Activated effector memory CD4-positive, alpha-beta T cell treated with anti-CD3 and anti-CD28 coated beads, Interleukin-2, amount 50 U/mL, for 16 hours (primary cell): Measurements from ENCODE around the gene MC2R.
"Not testable (repeated sequence)": the region's sequence is repeated elsewhere in the genome, so short reads cannot be mapped to it uniquely, and the experiment has no call there.

ENCODE experiments used
- DNase-seq: peaks from one replicate; pipeline ENCODE4 v3.0.0-alpha.2; 2020

MC2R gene

DNA sequence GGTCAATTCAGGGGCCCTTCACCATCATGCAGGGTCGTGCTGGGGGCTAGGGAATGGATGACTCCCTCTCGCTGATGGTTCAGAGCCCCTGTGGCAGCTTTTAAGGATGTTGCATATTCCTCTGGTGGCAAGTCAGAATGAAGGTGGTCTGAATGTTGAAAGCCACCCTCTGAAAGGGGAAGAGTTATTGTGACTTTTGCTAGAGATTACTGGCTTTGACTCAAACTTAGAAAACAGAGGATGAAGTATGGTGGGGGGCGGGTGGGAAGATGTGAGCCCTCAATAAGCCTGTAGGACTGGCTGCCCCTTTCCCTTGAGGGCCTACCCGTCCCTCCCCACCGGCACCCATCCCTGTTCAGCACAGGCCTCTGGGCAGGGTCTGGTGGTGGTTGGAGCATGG, 23.2 kb downstream of the MC2R start:
- DNase-seq = no peak

GRCh38 chr18:13890761-13891361, 24.5 kb downstream of the MC2R start:
- no peak for DNase-seq

- no peak for DNase-seq
Observed at GRCh38 chr18:13889671-13890070, 25.7 kb downstream of the MC2R start.

DNA sequence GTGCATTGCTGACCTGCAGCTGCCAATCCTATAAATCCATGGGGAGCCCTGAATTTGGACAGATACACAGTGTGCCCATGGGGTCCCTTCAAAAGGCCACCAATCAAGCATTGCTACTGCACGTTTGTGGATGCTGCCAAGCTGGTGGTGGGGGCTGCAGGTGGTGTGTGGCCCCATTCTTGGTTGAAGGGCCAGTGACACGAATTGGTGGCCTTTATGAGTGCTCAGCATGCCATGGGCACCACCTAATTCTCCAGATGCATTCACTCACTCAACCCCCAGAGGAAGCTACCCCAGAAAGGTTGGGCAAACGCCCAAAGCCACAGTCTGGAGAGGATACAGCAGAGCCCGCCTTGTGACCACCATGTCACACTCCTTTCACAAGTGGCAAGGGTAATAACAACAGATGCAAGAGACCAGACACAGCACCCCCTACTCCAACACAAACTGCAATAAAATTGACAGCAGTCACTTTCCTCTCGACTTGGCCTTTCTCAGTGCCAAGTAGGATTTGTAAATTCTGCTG, 27.1 kb downstream of the MC2R start:
- DNase-seq = no peak

- no peak for DNase-seq
Observed at GRCh38 chr18:13885009-13885408, 30.3 kb downstream of the MC2R start.

GRCh38 chr18:13879937-13880336, 35.4 kb downstream of the MC2R start:
- no peak for DNase-seq

- DNase-seq = no peak
Observed at GRCh38 chr18:13879492-13879891, 35.8 kb downstream of the MC2R start.

DNA sequence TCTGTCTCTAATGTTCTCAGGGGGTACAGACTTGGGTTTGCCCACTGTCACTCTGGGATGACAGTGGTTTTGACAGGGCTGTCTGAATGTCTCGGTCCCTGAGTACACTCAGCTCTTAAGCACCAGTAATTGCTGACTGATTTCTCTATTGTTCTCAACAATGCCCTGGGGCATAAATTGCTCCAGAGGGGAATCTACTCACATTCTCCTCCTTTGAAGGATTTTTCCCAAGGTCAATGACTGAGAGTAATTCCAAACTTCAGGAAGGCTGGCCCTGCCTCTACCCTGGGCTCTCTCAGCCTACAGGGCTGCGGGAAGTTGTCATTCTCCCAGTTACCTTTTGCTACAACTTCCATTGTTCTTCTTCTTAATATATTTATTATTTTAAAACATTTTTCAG, 36.5 kb downstream of the MC2R start:
- DNase-seq = no peak

DNA sequence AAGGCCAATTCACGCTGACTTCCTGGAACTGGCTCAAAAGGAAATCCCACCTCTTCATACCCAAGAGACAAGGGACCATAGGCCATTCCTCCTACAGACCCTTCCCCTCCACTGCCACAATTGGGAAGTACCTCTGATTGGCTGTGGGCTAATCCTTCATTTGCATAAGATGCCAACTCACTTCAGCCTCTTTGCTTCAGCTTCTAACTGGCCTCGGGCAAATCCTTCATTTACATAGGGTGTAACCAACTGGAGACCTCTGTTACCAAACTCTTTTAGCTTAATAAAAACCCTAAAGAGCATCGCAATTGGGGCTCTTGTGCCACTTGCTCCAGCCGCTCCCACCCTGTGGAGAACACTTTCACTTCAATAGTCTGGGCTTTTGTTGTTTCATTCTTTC, 38.2 kb downstream of the MC2R start:
- DNase-seq = no peak

GRCh38 chr18:13874558-13874957, 40.8 kb downstream of the MC2R start:
- DNase-seq = no peak

GRCh38 chr18:13872932-13873331, 42.4 kb downstream of the MC2R start:
- DNase-seq = no peak

DNA sequence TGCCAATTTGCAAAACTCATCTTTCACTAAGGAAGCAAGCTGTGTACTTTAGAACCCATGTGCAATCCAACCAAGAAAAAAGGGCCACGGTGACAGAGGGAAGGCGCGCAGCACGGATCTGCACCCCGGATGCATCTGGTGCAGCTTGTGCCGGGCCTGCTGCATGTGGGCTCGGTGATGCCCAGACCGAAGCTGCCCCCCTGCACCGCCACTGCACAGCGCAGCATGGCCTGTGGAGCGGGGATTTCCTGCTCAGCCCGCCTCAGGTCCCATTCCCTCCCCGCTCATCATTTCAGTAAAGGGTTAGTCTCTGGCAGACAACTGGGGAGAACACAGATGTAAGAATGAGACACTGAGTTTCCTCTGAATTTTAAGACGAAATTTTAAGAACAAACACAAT, 43.0 kb downstream of the MC2R start:
- DNase-seq = no peak

GRCh38 chr18:13871701-13872100, 43.6 kb downstream of the MC2R start:
- no peak for DNase-seq

- DNase-seq = no peak
Observed at GRCh38 chr18:13868501-13869271, 46.6 kb downstream of the MC2R start.

- DNase-seq = not testable (repeated sequence)
Observed at GRCh38 chr18:13862898-13863297, 52.4 kb downstream of the MC2R start.

- DNase-seq = no peak
Observed at GRCh38 chr18:13849791-13850190, 65.5 kb downstream of the MC2R start.

- DNase-seq = no peak
Observed at GRCh38 chr18:13836559-13836958, 78.8 kb downstream of the MC2R start.

- no peak for DNase-seq
Observed at GRCh38 chr18:13835202-13835601, 80.1 kb downstream of the MC2R start.

- no peak for DNase-seq
Observed at GRCh38 chr18:13834496-13835015, 80.8 kb downstream of the MC2R start.
